Parathyroid adenoma (tissue), 2 donors: Measurements from ENCODE around the gene RNF39.
"Not testable (repeated sequence)": the region's sequence is repeated elsewhere in the genome, so short reads cannot be mapped to it uniquely, and the experiment has no call there.

ENCODE experiments used
- H2AFZ ChIP-seq: fragments of 300-600 bp; sonication (generic); one replicate; pipeline ENCODE4 v1.7.0; 2017; ENCODE audit warnings: antibody characterized with exemption, mild to moderate bottlenecking
- H3K27ac ChIP-seq: fragments of 300-600 bp; sonication (generic); one replicate; pipeline ENCODE4 v1.7.0; 2017
- H3K27me3 ChIP-seq: fragments of 300-600 bp; sonication (generic); one replicate; pipeline ENCODE4 v1.7.0; 2017; ENCODE audit warnings: low read length; ENCODE audit not compliant: control insufficient read depth, insufficient read depth
- H3K36me3 ChIP-seq: fragments of 300-600 bp; sonication (generic); one replicate; pipeline ENCODE4 v1.7.0; 2017; ENCODE audit warnings: low read length; ENCODE audit not compliant: control insufficient read depth, insufficient read depth
- H3K4me1 ChIP-seq: fragments of 300-600 bp; sonication (generic); one replicate; pipeline ENCODE4 v1.7.0; 2017; ENCODE audit warnings: control low read depth
- H3K4me2 ChIP-seq: fragments of 300-600 bp; sonication (generic); one replicate; pipeline ENCODE4 v1.7.0; 2017; ENCODE audit warnings: low read length
- H3K4me3 ChIP-seq: fragments of 300-600 bp; sonication (generic); one replicate; pipeline ENCODE4 v1.7.0; 2017; ENCODE audit warnings: low read depth, low read length
- H3K79me2 ChIP-seq: fragments of 300-600 bp; sonication (generic); one replicate; pipeline ENCODE4 v1.7.0; 2017; ENCODE audit warnings: control low read depth
- H3K9ac ChIP-seq: fragments of 300-600 bp; sonication (generic); one replicate; pipeline ENCODE4 v1.7.0; 2017; ENCODE audit warnings: mild to moderate bottlenecking
- H3K9me3 ChIP-seq: fragments of 300-600 bp; sonication (generic); one replicate; pipeline ENCODE4 v1.7.0; 2017; ENCODE audit warnings: low read length; ENCODE audit not compliant: control insufficient read depth
- CTCF ChIP-seq: fragments of 300-600 bp; sonication (generic); IDR thresholded peaks from one replicate; pipeline ENCODE4 v1.7.0; 2017; ENCODE audit warnings: antibody characterized with exemption, mild to moderate bottlenecking
- donor health status: primary hyperparathyroidism.

Gene RNF39

GRCh38 chr6:30042476-30042875 lies 33.1 kb downstream of the RNF39 start:
- TF ChIP-seq CTCF: no peak
- H3K36me3 ChIP-seq: no peaks in the 10 kb centered on the region
- H3K4me3 ChIP-seq: no peak overlapping the region
- no peak overlapping the region for H3K4me2 ChIP-seq
- peaks cover 9% of the 10 kb centered on the region for H3K79me2 ChIP-seq
- no peak overlapping the region for H3K27ac ChIP-seq
- H3K4me1 ChIP-seq: peaks cover 5% of the 10 kb centered on the region
- H2AFZ ChIP-seq: no peak overlapping the region
- H3K27me3 ChIP-seq: no peaks in the 10 kb centered on the region
- H3K9me3 ChIP-seq: no peaks in the 10 kb centered on the region
- no peak overlapping the region for H3K9ac ChIP-seq

- Histone ChIP-seq H2AFZ (no peak overlapping the region), H3K36me3 (no peaks in the 10 kb centered on the region), H3K79me2 (peaks cover 9% of the 10 kb centered on the region), H3K9me3 (no peaks in the 10 kb centered on the region), H3K27me3 (no peaks in the 10 kb centered on the region), H3K4me3 (no peak overlapping the region), H3K4me1 (peaks cover 5% of the 10 kb centered on the region), H3K4me2 (no peak overlapping the region), H3K27ac (no peak overlapping the region), H3K9ac (no peak overlapping the region)
- TF ChIP-seq CTCF: no peak
These were observed 33.7 kb downstream of the RNF39 start for GRCh38 chr6:30041821-30042220.

- Histone ChIP-seq H3K9ac (no peak overlapping the region), H3K4me2 (no peak overlapping the region), H3K9me3 (no peaks in the 10 kb centered on the region), H3K4me3 (no peak overlapping the region), H3K27me3 (no peaks in the 10 kb centered on the region), H2AFZ (no peak overlapping the region), H3K4me1 (peaks cover 5% of the 10 kb centered on the region), H3K27ac (no peak overlapping the region), H3K36me3 (no peaks in the 10 kb centered on the region), H3K79me2 (peaks cover 6% of the 10 kb centered on the region)
- TF ChIP-seq CTCF: no peak
These were observed 34.3 kb downstream of the RNF39 start for GRCh38 chr6:30041221-30041620.

- H3K36me3 ChIP-seq: no peaks in the 10 kb centered on the region
- peak; percentile 34 for TF ChIP-seq CTCF
- no peak overlapping the region for H3K4me3 ChIP-seq
These were observed 38.3 kb downstream of the RNF39 start for GRCh38 chr6:30037182-30037788.

GRCh38 chr6:30035784-30036183 lies 39.8 kb downstream of the RNF39 start:
- Histone ChIP-seq H3K4me3 (no peak overlapping the region), H3K79me2 (peaks cover 2% of the 10 kb centered on the region), H3K9ac (no peak overlapping the region), H3K9me3 (no peaks in the 10 kb centered on the region), H3K27me3 (no peaks in the 10 kb centered on the region), H3K27ac (no peak overlapping the region), H3K4me1 (no peaks in the 10 kb centered on the region), H3K36me3 (no peaks in the 10 kb centered on the region), H3K4me2 (no peak overlapping the region), H2AFZ (no peak overlapping the region)
- TF ChIP-seq CTCF: no peak

More at GRCh38 chr6:30037182-30037788, 38.3 kb downstream of the RNF39 start:
- no peaks in the 10 kb centered on the region for H3K27me3 ChIP-seq
- H3K79me2 ChIP-seq: peaks cover 2% of the 10 kb centered on the region
- peaks cover under 1% of the 10 kb centered on the region for H3K4me1 ChIP-seq
- no peak overlapping the region for H3K9ac ChIP-seq
- H3K4me2 ChIP-seq: no peak overlapping the region
- H3K9me3 ChIP-seq: no peaks in the 10 kb centered on the region
- no peak overlapping the region for H2AFZ ChIP-seq
- no peak overlapping the region for H3K27ac ChIP-seq

- H3K4me1 ChIP-seq, H3K27me3 ChIP-seq, H3K9me3 ChIP-seq, H3K36me3 ChIP-seq, H3K4me3 ChIP-seq, H3K4me2 ChIP-seq, H3K79me2 ChIP-seq, H2AFZ ChIP-seq, H3K27ac ChIP-seq, H3K9ac ChIP-seq: not testable (repeated sequence)
These were observed 42.1 kb downstream of the RNF39 start for GRCh38 chr6:30033440-30033839.
